Ureter (tissue), 1 donor: ENCODE data around the gene ADARB2. TPM values are rescaled to one million over a fixed set of nuclear protein-coding genes. Genes with fewer than 3 reads are reported as not detected.

Source experiments
- DNase-seq: peaks from one replicate; pipeline ENCODE4 v3.0.0-alpha.2; 2020; ENCODE audit warnings: low spot score
- total RNA-seq: library from RNA; stranded (reverse); gene quantifications from one replicate; pipeline ENCODE4 v1.2.4, GENCODE V29; 2023
- donor health status: DM: yes; HTN: yes; CAD: no.

The ADARB2 gene
- total RNA-seq, 1 donor from 2014 or later: not detected

- DNase-seq: no peak
Measured at GRCh38 chr10:1663226-1663625, 74.1 kb downstream of the ADARB2 start.

DNA sequence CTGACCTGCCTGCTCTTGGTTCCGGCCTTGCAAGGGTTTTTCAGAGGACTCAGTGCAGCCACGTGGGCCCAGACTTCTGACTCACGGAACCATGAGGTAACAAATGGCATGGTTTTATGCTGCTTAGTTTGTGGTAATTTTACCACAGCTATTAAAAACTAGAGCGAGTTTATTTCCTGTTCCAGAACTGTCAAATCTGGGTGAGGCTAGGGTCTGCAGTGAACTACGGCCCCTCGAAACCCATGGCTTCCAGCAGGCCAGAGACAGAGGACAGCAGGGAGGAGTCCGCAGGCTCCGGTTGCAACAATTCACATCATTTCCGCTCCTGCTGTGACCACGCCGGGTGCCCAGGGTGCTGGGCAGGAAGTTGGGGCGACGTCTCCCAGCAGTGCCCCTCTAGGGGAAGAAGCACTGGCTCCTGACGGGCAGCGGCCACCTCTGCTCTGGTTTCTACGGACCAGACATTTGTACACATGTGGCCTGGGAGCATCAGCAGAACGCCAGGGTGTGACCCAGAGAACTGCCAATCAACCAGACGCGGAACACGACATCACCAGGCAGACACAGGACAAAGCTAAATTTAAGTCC is 74.8 kb downstream of the ADARB2 start:
- DNase-seq: no peak

- DNase-seq: no peak
Measured at GRCh38 chr10:1661859-1662437, 75.4 kb downstream of the ADARB2 start.

DNA sequence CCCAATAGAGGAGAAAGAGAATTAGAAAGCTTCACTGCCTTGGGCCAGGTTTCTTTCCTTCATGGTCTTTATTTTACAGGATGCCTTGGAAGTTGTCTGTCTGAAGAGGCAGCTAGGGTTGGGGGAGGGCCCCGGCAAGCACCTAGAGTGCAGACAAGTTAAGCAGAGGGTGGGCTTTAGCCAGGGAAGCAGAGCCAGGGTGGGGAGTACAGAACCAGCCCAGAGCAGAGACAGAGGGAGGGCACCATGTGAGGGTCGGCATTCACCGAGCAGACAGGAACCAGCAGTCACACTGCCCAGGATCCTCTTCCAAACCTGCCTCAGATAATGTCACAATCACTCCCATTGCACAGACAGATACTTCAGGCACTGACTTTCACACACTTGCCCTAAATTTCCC is 75.9 kb downstream of the ADARB2 start:
- DNase-seq: no peak

GRCh38 chr10:1660815-1661214 is 76.5 kb downstream of the ADARB2 start:
- no peak for DNase-seq

DNA sequence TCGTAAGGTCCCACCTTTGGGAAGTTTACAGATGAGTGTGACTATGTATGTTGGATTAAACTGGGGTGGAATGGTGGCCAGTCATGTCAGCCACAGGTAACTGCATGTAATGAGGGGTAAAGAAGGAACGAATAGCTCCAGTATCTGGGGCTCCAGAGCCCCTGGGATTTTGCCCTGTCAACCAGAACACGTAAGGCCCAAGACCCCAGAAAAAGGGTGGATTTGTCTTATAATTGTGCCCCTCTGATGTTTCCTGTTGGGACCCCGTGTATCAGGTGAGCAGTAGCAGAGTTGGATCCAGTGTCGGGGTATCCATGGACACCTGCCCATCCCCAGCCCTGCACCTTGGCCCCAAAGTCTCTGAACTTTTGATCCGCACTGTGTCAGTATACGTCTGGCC is 76.9 kb downstream of the ADARB2 start:
- no peak for DNase-seq

GRCh38 chr10:1659221-1659791 is 78.0 kb downstream of the ADARB2 start:
- DNase-seq: no peak

GRCh38 chr10:1658658-1659057 is 78.7 kb downstream of the ADARB2 start:
- DNase-seq: no peak

DNA sequence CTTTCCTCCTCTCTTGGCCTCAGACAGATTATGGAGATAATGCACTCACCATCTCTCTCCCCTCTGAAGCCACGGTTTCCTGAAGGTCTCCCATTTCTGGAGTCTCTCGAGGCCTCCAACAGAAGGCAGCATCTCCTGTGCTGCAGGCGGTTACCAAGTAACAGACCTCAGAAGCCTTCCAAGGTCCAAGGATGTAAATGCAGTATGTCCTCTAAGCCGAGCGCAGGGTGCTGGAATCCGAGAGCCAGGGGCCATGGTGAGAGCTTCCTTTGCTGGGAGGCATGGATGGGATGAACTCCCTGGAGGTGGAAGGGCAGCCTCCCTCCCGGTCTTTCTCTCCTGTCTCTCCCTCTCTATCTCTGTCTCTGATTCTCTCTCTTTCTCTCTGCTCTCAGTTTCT is 79.8 kb downstream of the ADARB2 start:
- DNase-seq: no peak

GRCh38 chr10:1655367-1655766 is 82.0 kb downstream of the ADARB2 start:
- DNase-seq: no peak

- DNase-seq: no peak
Measured at GRCh38 chr10:1654811-1655356, 82.4 kb downstream of the ADARB2 start.

DNA sequence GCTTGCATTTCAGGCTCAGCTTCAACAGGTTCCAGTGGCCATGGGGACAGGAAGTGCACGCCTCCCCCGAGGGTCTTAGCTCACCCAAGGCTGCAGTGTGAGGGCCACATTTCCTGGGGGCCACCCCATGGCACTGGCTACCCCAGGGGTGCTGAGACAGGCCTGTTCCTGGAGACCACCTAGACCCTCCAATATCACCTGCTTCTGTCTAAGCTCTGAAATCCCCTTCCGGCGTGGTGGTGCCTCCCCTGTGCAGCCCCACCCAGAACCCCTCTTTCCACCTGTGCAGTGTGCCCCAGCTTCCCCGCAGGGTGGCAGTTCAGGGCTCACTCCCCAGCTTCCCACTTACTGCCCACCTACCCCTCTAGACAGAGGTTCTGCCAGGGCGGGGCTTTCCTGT is 83.1 kb downstream of the ADARB2 start:
- no peak for DNase-seq

DNA sequence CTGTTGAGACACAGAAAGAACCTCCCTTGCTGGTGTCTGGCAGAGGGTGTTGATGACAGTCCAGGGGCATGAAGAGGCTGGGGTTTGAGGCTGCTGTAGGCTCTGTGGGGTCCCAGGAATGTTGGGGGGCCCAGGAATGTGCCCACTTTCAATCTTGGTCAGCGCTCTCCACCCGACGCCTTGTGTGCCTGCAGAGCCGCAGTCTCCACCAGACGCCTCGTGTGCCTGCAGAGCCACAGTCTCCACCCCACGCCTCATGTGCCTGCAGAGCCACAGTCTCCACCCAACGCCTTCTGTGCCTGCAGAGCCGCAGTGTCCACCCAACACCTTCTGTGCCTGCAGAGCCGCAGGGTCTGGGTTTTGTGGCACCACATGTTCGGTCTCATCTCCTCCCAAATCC is 84.0 kb downstream of the ADARB2 start:
- DNase-seq: no peak

GRCh38 chr10:1652151-1652550 is 85.2 kb downstream of the ADARB2 start:
- DNase-seq: no peak

GRCh38 chr10:1651270-1651966 is 85.9 kb downstream of the ADARB2 start:
- DNase-seq: no peak

DNA sequence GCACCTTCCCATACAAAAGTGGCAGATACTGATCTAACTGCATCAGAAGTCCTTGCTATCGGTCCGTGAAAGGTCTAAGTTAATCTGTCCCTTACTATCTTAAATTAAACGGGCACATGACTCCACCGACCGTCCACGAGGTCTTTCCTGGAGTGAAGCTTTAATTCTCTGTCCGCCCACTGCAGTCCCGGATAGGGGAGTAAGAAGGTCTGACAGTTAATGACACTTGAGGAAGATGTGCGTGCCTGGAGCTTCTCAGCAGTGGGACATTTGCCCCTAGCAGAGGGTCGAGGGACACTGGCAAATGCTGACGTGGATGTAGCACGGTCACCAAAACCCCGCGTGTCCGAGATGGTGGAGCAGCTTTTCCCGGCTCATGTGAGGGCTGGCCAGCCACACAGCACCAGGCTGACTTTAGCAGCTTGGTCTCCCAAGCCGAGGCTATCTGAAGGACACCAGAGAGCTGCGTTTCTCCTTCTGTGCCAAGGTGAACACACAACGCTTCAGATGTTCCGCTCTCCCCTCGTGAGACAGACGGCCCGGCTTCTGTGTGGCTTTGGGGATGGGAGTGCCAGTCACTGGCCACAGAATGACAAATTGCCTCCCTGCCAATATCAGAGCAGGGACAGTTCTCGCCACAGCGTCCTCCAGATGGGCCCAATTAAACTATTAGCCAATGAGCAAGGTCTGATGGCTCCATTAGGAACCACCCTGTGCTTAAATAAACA is 86.6 kb downstream of the ADARB2 start:
- DNase-seq: no peak

- no peak for DNase-seq
Measured at GRCh38 chr10:1648648-1649047, 88.7 kb downstream of the ADARB2 start.

DNA sequence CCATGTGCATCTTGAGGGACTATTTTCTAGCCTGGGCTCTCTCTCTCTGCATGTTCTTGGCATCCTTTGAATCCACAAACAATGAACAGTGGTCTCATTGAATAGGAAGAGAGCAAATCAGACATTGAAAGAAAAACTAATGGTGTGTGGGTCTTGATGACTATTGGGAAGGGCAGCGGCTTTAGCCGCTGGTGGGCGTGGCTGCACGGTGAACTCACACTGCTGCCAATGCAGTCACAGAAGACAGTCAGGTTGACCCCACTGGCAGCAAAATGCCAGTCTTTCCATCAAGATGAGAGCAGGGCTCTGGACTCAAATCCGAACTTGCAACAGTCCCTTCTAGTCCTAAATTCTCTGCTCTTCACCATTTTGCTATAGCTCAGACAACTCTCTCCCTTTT is 91.0 kb downstream of the ADARB2 start:
- no peak for DNase-seq

DNA sequence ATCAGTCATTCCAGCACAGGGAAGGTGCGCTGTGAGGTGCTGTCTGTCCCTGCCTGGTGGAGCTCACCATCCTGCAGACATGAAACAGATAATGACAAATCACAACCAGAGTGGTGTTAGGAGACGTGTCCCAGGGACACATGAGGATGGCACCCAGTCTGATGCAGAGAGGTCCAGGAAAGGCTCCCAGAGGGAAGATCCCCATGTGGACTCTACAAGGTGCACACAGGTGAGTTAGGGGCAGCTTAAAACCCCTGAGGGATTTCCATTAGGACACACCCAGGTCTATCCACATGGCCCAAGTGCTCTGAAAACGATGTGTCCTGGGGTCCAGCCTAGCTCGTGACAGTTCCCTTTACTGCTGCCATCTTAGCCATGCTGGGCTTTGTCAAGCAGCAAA is 91.4 kb downstream of the ADARB2 start:
- DNase-seq: no peak

DNA sequence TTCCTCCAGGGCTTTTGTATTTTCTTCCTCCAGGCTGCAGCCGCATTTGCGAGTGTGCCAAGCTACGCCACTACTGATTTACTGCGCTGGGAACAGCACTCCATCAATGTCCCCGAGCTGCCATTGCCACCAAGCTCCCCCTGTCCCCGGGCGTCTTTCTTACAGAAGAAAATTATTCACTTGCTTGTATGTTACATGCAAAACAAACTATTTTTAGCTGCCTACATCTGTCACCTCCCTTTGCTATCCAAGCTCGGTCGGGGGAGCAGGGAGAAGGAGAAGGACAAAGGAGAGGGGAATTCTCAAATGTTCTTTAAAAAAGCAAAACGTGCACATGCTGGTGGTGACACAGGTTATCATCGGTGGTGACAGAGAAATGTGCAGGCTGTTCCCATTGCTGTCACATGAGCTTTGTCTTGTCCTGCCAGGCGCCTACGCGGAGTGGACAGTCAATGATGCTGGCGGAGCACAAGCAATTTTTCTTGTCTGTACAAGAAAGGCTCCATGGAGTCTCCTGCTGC is 93.1 kb downstream of the ADARB2 start:
- no peak for DNase-seq

GRCh38 chr10:1643908-1644179 is 93.5 kb downstream of the ADARB2 start:
- DNase-seq: no peak
